GM21423 (cell line): ENCODE results near the gene IL32.

ENCODE experiments used
- ATAC-seq: cut with Tn5 transposase; IDR thresholded peaks from one replicate; pipeline ENCODE4 v1.9.1; 2021; ENCODE audit warnings: mild to moderate bottlenecking, moderate library complexity; ENCODE audit not compliant: unreplicated experiment

Gene IL32

GRCh38 chr16:3088925-3089716 lies 23.7 kb downstream of the IL32 start:
- no peak for ATAC-seq

GRCh38 chr16:3089717-3090592 lies 24.5 kb downstream of the IL32 start:
- ATAC-seq, result no peak

- ATAC-seq, result no peak
Observed at GRCh38 chr16:3091551-3091950, 26.1 kb downstream of the IL32 start.

- no peak for ATAC-seq
Observed at GRCh38 chr16:3092501-3092941, 27.1 kb downstream of the IL32 start.

- no peak for ATAC-seq
Observed at GRCh38 chr16:3094289-3095027, 29.0 kb downstream of the IL32 start.

GRCh38 chr16:3095869-3096268 lies 30.4 kb downstream of the IL32 start:
- peak; percentile 66 for ATAC-seq

- no peak for ATAC-seq
Observed at GRCh38 chr16:3096362-3096761, 30.9 kb downstream of the IL32 start.

- no peak for ATAC-seq
Observed at GRCh38 chr16:3097266-3097665, 31.8 kb downstream of the IL32 start.

- ATAC-seq, result no peak
Observed at GRCh38 chr16:3098459-3099394, 33.3 kb downstream of the IL32 start, which contains the start of gene ZSCAN10. ZSCAN10 (minus strand) TSS chr16:3099294; CDS start chr16:3092937, 6,357 bp downstream.

- ATAC-seq, result no peak
Observed at GRCh38 chr16:3099395-3099731, 33.9 kb downstream of the IL32 start.

- ATAC-seq, result peak; percentile 61
Observed at GRCh38 chr16:3099732-3100499, 34.5 kb downstream of the IL32 start.

GRCh38 chr16:3101018-3101840 lies 35.8 kb downstream of the IL32 start:
- ATAC-seq, result no peak

GRCh38 chr16:3101841-3102470 lies 36.5 kb downstream of the IL32 start:
- ATAC-seq, result no peak

- peak; percentile 87 for ATAC-seq
Observed at GRCh38 chr16:3106205-3106928, 40.9 kb downstream of the IL32 start.

GRCh38 chr16:3112058-3112880 lies 46.8 kb downstream of the IL32 start, which contains the start of gene ZNF205:
ZNF205 (plus strand) TSS chr16:3112586; CDS start chr16:3113431, 845 bp downstream.
- ATAC-seq, result no peak

- no peak for ATAC-seq
Observed at GRCh38 chr16:3112881-3113574, 47.6 kb downstream of the IL32 start.
